ENCODE data around the gene FAM25C.
"Not testable (repeated sequence)": the region's sequence is repeated elsewhere in the genome, so short reads cannot be mapped to it uniquely, and the experiment has no call there.

The FAM25C gene

GRCh38 chr10:47970047-47970446 is 29.5 kb downstream of the FAM25C start:
- H2AFZ ChIP-seq (ENCODE audit: low read depth, low read length, severe bottlenecking); H3K36me3 ChIP-seq (ENCODE audit: low read length); H3K9me2 ChIP-seq (replicated peaks; ENCODE audit: insufficient read depth, low read length); H3K9me3 ChIP-seq (ENCODE audit: insufficient read depth, low read length); H3K4me2 ChIP-seq (ENCODE audit: low read depth, low read length, poor library complexity, severe bottlenecking); H3K27me3 ChIP-seq (ENCODE audit: low read length); H3F3A ChIP-seq (ENCODE audit: insufficient read depth); H3K79me2 ChIP-seq (ENCODE audit: insufficient read depth, low read length); H4K20me1 ChIP-seq (ENCODE audit: low read depth, low read length); H3K9ac ChIP-seq (ENCODE audit: low read length); H3K27ac ChIP-seq (ENCODE audit: low read depth, low read length); H3K4me3 ChIP-seq (ENCODE audit: insufficient read depth, low read length, poor library complexity, severe bottlenecking): not testable (repeated sequence)

GRCh38 chr10:47968988-47969387 is 30.6 kb downstream of the FAM25C start:
- not testable (repeated sequence) for H3K27me3 ChIP-seq (ENCODE audit: low read length); H3K79me2 ChIP-seq (ENCODE audit: insufficient read depth, low read length); H3K27ac ChIP-seq (ENCODE audit: low read depth, low read length); H4K20me1 ChIP-seq (ENCODE audit: low read depth, low read length); H3K9ac ChIP-seq (ENCODE audit: low read length); H3K4me3 ChIP-seq (ENCODE audit: insufficient read depth, low read length, poor library complexity, severe bottlenecking); H2AFZ ChIP-seq (ENCODE audit: low read depth, low read length, severe bottlenecking); H3K9me3 ChIP-seq (ENCODE audit: insufficient read depth, low read length); H3K36me3 ChIP-seq (ENCODE audit: low read length); H3F3A ChIP-seq (ENCODE audit: insufficient read depth); H3K4me2 ChIP-seq (ENCODE audit: low read depth, low read length, poor library complexity, severe bottlenecking); H3K9me2 ChIP-seq (replicated peaks; ENCODE audit: insufficient read depth, low read length)

GRCh38 chr10:47964280-47965063 is 35.1 kb downstream of the FAM25C start:
- not testable (repeated sequence) for H3K79me2 ChIP-seq (ENCODE audit: insufficient read depth, low read length); H3K9ac ChIP-seq (ENCODE audit: low read length)

GRCh38 chr10:47962785-47963184 is 36.8 kb downstream of the FAM25C start:
- H3K9me2 ChIP-seq (replicated peaks; ENCODE audit: insufficient read depth, low read length); H3K27ac ChIP-seq (ENCODE audit: low read depth, low read length); H3K9me3 ChIP-seq (ENCODE audit: insufficient read depth, low read length): not testable (repeated sequence)

More at GRCh38 chr10:47964280-47965063, 35.1 kb downstream of the FAM25C start:
- not testable (repeated sequence) for H3F3A ChIP-seq (ENCODE audit: insufficient read depth); H2AFZ ChIP-seq (ENCODE audit: low read depth, low read length, severe bottlenecking); H3K9me3 ChIP-seq (ENCODE audit: insufficient read depth, low read length); H4K20me1 ChIP-seq (ENCODE audit: low read depth, low read length); H3K4me3 ChIP-seq (ENCODE audit: insufficient read depth, low read length, poor library complexity, severe bottlenecking); H3K36me3 ChIP-seq (ENCODE audit: low read length); H3K27me3 ChIP-seq (ENCODE audit: low read length); H3K27ac ChIP-seq (ENCODE audit: low read depth, low read length); H3K9me2 ChIP-seq (replicated peaks; ENCODE audit: insufficient read depth, low read length); H3K4me2 ChIP-seq (ENCODE audit: low read depth, low read length, poor library complexity, severe bottlenecking)

GRCh38 chr10:47960699-47961098 is 38.9 kb downstream of the FAM25C start:
- not testable (repeated sequence) for H3K36me3 ChIP-seq (ENCODE audit: low read length); H4K20me1 ChIP-seq (ENCODE audit: low read depth, low read length); H2AFZ ChIP-seq (ENCODE audit: low read depth, low read length, severe bottlenecking); H3K79me2 ChIP-seq (ENCODE audit: insufficient read depth, low read length); H3F3A ChIP-seq (ENCODE audit: insufficient read depth); H3K4me2 ChIP-seq (ENCODE audit: low read depth, low read length, poor library complexity, severe bottlenecking); H3K9me2 ChIP-seq (replicated peaks; ENCODE audit: insufficient read depth, low read length); H3K27me3 ChIP-seq (ENCODE audit: low read length); H3K9me3 ChIP-seq (ENCODE audit: insufficient read depth, low read length); H3K27ac ChIP-seq (ENCODE audit: low read depth, low read length); H3K4me3 ChIP-seq (ENCODE audit: insufficient read depth, low read length, poor library complexity, severe bottlenecking); H3K9ac ChIP-seq (ENCODE audit: low read length)

More at GRCh38 chr10:47962785-47963184, 36.8 kb downstream of the FAM25C start:
- not testable (repeated sequence) for H3K27me3 ChIP-seq (ENCODE audit: low read length); H3K4me2 ChIP-seq (ENCODE audit: low read depth, low read length, poor library complexity, severe bottlenecking); H3K36me3 ChIP-seq (ENCODE audit: low read length); H3F3A ChIP-seq (ENCODE audit: insufficient read depth); H2AFZ ChIP-seq (ENCODE audit: low read depth, low read length, severe bottlenecking); H3K4me3 ChIP-seq (ENCODE audit: insufficient read depth, low read length, poor library complexity, severe bottlenecking); H3K9ac ChIP-seq (ENCODE audit: low read length); H3K79me2 ChIP-seq (ENCODE audit: insufficient read depth, low read length); H4K20me1 ChIP-seq (ENCODE audit: low read depth, low read length)

- not testable (repeated sequence) for H3F3A ChIP-seq (ENCODE audit: insufficient read depth); H4K20me1 ChIP-seq (ENCODE audit: low read depth, low read length); H3K9me2 ChIP-seq (replicated peaks; ENCODE audit: insufficient read depth, low read length); H3K79me2 ChIP-seq (ENCODE audit: insufficient read depth, low read length); H3K9ac ChIP-seq (ENCODE audit: low read length); H2AFZ ChIP-seq (ENCODE audit: low read depth, low read length, severe bottlenecking); H3K27ac ChIP-seq (ENCODE audit: low read depth, low read length); H3K36me3 ChIP-seq (ENCODE audit: low read length); H3K27me3 ChIP-seq (ENCODE audit: low read length); H3K4me3 ChIP-seq (ENCODE audit: insufficient read depth, low read length, poor library complexity, severe bottlenecking); H3K4me2 ChIP-seq (ENCODE audit: low read depth, low read length, poor library complexity, severe bottlenecking); H3K9me3 ChIP-seq (ENCODE audit: insufficient read depth, low read length)
Observed at GRCh38 chr10:47959677-47960076, 39.9 kb downstream of the FAM25C start.

- not testable (repeated sequence) for H2AFZ ChIP-seq (ENCODE audit: low read depth, low read length, severe bottlenecking); H3K36me3 ChIP-seq (ENCODE audit: low read length); H3K4me3 ChIP-seq (ENCODE audit: insufficient read depth, low read length, poor library complexity, severe bottlenecking); H3F3A ChIP-seq (ENCODE audit: insufficient read depth); H3K4me2 ChIP-seq (ENCODE audit: low read depth, low read length, poor library complexity, severe bottlenecking); H3K27me3 ChIP-seq (ENCODE audit: low read length); H3K9me2 ChIP-seq (replicated peaks; ENCODE audit: insufficient read depth, low read length); H4K20me1 ChIP-seq (ENCODE audit: low read depth, low read length); H3K9ac ChIP-seq (ENCODE audit: low read length); H3K27ac ChIP-seq (ENCODE audit: low read depth, low read length); H3K79me2 ChIP-seq (ENCODE audit: insufficient read depth, low read length); H3K9me3 ChIP-seq (ENCODE audit: insufficient read depth, low read length)
Observed at GRCh38 chr10:47957158-47957557, 42.4 kb downstream of the FAM25C start.

- H3K36me3 ChIP-seq (ENCODE audit: low read length); H3K9me2 ChIP-seq (replicated peaks; ENCODE audit: insufficient read depth, low read length); H4K20me1 ChIP-seq (ENCODE audit: low read depth, low read length); H3K4me2 ChIP-seq (ENCODE audit: low read depth, low read length, poor library complexity, severe bottlenecking); H2AFZ ChIP-seq (ENCODE audit: low read depth, low read length, severe bottlenecking); H3K4me3 ChIP-seq (ENCODE audit: insufficient read depth, low read length, poor library complexity, severe bottlenecking); H3K9ac ChIP-seq (ENCODE audit: low read length); H3K27ac ChIP-seq (ENCODE audit: low read depth, low read length); H3K27me3 ChIP-seq (ENCODE audit: low read length); H3K79me2 ChIP-seq (ENCODE audit: insufficient read depth, low read length); H3K9me3 ChIP-seq (ENCODE audit: insufficient read depth, low read length); H3F3A ChIP-seq (ENCODE audit: insufficient read depth): not testable (repeated sequence)
Observed at GRCh38 chr10:47947424-47947823, 52.2 kb downstream of the FAM25C start.
